Hepatocyte (in vitro differentiated cells): Measurements from ENCODE around the gene UGGT1.

Experiments
- CTCF ChIP-seq: fragments of 200-600 bp; sonication (generic); IDR thresholded peaks from 2 replicates; pipeline ENCODE4 v1.5.1; 2016; ENCODE audit warnings: antibody characterized with exemption, mild to moderate bottlenecking; ENCODE audit not compliant: poor library complexity
- EZH2 ChIP-seq: fragments of 200-600 bp; sonication (generic); IDR thresholded peaks from 2 replicates; pipeline ENCODE4 v1.6.1; 2016; ENCODE audit warnings: antibody characterized with exemption, mild to moderate bottlenecking, borderline replicate concordance

- TF ChIP-seq EZH2 (no peak), CTCF (no peak)
Measured at GRCh38 chr2:128057334-128057733, 33.7 kb upstream of the UGGT1 start.
